ENCODE measurements around the gene NFATC1.

NFATC1 gene

DNA sequence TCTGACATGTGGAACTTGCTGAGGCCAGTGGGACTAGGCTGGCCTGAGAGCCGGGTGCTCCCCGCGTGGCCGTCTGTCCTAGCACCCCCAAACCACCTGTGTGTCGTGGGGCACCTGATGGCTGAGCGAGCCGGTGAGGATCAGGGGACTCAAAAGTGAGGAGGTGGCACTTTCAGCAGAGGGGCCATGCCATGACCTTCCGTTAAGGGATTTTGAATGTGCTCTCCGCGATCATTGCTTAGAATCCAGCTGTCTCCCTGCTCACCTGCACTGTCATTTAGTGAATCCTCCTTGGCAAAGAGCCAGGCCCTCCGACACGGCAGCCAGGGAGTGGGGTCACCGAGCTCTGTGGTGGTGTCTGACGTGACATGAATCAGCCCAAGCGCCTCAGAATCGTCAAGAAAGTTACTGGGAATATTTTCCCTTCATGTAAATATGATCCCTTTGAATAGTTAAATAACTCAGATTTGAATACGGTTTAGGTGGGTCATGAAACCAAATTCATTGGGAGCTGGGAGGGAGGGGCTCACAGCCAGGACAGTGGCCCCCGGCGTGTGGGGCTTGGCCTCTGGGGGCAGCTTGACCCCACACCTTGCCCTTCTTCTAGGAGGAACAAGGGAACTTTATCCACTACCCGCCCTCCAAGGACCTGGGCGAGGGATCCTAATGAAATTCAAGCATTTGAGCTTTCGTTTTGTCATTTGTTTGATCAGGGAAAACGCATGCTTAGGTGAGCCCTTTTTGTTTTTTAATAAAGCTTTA lies 9.5 kb downstream of the NFATC1 start:
- DNase-seq (ENCODE audit: low spot score) = no peak

DNA sequence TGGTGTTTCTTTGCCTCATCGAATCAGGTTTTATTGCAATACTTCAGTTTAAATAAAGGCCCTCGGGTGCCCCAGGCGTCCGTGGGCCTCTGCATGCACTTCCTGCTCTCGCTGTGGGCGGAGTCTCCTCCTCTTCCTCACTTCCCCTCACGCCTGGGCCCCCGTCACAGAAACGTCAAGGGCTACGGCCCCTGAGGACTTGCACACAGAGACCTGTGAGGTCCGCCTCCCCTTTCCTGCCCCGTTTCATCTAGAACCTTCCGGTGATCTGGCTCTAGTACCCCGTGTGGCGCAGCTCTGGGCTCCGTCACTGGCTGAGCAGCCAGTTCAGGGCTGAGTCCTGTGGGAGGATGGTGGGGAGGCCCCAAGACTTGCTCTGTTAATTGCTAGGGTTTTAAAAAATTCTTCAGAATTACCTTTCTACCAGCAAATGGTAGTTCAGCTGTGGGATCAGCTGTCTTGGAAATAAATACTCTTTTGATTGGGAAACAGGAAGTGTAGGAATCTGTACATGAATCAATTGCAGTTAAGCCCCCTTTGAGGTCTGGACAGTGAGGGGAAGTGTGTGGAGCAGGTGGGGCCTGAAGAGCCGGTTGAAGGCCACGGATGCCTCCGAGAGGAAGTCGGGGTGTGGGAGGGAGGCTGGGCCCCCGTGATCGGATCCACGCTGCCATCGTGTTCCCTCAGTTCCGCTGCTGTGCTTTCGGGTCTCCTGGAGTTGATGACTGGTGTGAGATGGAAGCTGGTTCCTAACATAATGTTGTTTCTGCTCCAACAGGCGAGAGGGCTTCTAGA lies 10.2 kb downstream of the NFATC1 start:
- DNase-seq (ENCODE audit: low spot score) = no peak

DNA sequence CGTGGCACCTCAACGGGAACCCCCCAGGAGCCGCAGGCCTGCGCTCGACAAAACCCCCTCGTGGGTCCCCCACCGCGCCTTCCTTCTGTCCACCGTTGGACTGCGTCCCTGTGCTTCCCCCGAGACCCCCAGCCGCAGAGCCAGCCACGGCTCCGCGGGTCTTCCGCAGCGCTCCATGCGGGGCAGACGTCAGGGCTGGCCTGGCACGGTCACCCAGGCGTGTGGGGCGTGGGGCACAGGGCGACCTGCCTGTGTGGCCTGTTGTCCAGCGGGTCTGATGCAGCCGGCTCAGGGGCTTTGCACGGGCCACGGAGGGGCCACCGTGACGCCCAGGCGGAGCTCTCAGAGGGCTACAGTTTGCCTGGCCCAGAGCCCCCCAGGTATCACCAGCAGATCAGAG lies 11.0 kb downstream of the NFATC1 start:
- no peak for DNase-seq (ENCODE audit: low spot score)

DNA sequence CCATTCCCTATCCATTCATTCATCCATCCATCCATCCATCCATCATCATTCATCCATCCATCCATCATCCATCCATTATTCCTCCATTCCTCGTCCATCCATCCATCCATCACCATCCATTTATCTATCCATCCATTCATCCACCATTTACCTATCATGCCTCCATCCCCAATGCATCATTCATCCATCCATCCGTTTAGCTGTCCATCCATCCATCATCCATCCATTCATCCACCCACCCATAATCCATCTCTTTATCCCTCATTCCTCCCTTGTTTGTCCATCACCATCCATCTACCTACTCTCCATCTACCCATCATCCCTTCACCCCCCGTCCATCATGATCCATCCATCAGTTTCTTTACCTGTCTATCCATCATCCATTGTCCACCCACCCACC lies 13.6 kb downstream of the NFATC1 start:
- no peak for DNase-seq (ENCODE audit: low spot score)

DNA sequence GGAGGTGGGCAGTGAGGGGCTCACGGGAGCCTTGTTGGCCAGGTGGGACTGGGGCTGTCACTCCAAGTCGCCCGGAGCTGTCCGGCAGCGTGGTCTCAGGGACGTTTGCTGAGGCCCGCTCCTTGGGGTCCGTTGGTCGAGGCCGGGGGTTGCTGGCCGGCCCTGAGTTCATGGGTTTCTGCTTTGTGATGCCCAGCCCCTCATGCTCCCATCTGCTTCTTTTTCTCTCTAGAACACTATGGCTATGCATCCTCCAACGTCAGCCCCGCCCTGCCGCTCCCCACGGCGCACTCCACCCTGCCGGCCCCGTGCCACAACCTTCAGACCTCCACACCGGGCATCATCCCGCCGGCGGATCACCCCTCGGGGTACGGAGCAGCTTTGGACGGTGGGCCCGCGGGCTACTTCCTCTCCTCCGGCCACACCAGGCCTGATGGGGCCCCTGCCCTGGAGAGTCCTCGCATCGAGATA lies 14.5 kb downstream of the NFATC1 start:
- DNase-seq (ENCODE audit: low spot score) = no peak

DNA sequence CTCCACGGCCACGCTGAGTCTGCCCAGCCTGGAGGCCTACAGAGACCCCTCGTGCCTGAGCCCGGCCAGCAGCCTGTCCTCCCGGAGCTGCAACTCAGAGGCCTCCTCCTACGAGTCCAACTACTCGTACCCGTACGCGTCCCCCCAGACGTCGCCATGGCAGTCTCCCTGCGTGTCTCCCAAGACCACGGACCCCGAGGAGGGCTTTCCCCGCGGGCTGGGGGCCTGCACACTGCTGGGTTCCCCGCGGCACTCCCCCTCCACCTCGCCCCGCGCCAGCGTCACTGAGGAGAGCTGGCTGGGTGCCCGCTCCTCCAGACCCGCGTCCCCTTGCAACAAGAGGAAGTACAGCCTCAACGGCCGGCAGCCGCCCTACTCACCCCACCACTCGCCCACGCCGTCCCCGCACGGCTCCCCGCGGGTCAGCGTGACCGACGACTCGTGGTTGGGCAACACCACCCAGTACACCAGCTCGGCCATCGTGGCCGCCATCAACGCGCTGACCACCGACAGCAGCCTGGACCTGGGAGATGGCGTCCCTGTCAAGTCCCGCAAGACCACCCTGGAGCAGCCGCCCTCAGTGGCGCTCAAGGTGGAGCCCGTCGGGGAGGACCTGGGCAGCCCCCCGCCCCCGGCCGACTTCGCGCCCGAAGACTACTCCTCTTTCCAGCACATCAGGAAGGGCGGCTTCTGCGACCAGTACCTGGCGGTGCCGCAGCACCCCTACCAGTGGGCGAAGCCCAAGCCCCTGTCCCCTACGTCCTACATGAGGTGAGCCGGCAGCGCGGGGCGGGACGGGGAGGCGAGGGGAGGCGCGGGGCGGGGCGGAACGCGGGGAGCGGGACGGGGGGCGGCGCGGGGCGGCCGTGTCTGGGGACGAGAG lies 15.2 kb downstream of the NFATC1 start:
- DNase-seq (ENCODE audit: low spot score) = no peak

DNA sequence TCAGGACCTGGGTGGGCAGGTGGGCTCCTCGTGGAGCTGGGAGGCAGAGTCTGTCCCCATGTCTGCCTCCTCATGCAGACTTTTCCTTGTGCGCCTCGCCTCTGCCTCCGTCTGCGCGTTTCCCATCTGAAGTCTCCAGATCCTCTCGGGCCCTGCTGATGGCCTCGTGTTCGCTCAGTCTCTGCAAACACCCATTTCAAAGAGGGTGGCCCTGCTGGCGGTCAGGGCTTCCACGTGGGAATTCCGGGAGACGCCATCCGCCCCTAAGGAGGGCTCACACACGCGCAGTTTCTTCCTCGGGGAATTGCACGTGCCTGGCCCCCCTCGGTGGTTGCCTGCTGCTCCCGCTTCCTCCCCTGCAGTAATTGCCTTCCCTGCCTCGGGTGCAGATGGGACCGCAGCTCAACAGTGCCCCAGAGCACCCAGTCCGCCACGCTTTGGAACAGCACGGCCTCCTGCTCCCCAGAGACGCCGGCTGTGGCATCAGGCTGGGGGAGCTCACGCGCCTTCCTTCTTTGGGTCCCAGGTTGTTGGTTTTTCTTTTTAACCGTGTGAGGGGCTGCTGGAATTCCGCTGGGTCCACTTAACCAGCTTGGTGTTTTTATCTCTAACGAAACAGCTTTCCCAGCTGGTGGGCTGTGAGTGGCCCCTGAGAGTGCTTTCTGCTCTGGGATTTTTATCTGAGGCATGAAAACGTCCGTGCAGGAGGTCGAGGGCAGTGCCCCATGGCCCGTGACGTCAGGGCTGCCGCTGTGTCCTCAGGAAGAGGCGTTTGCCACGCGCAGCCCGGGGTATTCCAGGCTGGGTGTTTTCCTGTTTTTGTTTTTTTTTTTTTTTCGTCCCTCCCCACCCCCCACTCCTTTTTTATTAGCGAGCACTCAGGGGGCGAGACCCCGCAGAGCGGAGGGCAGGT lies 16.1 kb downstream of the NFATC1 start:
- no peak for DNase-seq (ENCODE audit: low spot score)

DNA sequence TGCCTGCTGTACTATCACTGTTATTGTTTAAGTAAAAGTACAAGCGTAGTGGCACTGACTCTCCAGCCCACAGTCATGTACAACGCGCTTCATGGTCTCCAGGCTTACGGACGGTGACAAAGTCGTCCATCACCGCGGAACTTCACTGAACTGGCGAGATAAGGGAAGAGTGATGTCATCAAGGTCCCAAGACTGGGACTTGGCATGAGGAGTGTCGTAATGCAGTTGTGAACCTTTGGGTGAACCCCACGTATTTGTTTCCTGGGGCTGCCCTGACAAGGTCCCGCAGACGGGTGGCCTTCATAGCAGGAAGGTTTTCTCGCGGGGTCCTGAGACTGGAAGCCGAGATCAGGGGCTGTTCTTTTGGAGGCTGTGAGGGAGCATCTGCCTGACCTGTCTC lies 17.3 kb downstream of the NFATC1 start:
- no peak for DNase-seq (ENCODE audit: low spot score)

DNA sequence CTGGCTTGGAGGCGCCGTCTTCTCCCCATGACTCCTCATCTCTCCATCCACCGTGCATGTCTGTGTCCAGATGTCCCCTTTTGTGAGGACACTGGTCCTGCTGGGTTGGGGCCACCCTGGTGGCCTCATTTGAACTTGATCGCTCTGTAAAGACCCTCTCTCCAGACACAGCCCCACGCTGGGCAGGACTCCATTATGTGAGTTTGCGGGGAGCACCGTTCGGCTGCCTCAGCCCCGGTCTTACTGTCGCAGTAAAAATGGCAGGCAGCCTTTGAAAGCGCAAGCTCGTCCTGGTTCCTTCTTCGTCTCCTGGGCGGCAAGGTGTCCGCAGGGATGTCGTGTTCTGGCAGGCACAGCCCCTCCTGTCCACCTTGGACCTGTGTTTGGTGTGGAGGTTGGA lies 17.7 kb downstream of the NFATC1 start:
- no peak for DNase-seq (ENCODE audit: low spot score)

DNA sequence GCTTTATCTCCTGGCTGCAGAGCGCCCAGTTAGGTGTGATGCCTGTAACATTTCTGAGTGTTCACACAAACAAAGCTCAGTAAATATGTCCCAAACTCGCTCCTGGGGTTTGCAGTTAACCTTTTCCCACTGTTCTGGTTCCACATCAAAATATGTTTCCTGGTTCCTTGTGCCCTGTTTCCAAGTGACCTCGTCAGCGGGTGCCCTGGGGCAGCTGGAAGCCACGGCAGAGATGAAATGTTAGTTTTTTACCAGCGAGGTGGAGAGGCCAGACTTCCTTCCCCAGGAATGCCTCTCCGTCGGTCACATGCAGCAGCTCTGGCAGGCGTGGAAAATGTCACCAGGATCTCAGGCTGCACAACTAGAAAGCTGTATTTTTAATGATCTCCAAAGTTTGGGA lies 18.2 kb downstream of the NFATC1 start:
- DNase-seq (ENCODE audit: low spot score) = no peak

DNA sequence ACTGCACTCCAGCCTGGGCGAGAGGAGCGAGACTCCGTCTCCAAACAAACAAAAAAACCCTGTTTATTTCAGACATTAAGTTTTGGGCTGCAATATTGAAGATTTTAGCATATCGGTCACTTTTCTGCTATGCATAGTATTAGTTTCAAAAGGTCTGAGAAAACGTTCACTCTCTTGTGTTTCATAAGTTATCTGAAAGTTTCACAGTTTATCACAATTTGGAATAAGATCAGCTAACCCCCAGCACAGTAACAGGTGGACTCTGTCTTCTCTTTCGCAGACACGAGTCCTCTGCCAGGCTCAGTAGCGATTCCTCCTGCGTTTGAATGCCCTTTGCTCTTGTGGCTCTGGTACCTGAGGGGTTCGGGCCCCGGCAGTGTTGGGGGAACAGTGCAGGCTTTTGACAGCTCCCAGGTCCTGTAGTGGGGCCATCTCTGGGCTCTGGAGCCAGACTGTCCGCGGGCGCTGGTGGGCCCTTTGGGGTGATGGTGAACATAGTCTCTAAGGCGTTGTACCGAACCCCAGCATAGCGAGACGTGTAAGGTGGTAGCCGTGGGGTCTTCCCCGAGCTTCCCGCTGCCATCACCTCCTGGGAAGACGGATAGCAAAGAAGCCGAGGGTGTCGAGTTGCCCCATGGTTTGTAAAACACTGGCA lies 20.4 kb downstream of the NFATC1 start:
- no peak for DNase-seq (ENCODE audit: low spot score)

DNA sequence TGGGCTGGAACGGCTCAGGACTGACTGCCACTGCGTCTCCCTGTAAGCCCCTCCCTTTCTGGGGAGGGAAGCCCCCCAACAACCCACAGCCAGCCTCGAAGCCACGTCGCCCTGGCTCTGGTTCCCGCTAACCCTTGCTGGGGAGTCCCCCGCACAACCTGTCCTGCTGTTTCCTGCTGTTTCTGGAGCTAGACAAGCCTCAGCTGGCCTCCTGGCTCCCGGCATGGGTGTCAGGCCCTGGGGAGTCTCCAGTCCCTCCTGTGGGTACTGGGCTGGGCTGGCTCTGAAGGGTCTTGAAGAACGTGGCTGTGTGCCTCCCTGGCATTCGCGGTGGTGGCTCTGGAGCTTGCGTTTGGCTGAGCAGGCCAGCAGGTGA lies 20.9 kb downstream of the NFATC1 start:
- DNase-seq (ENCODE audit: low spot score) = no peak

DNA sequence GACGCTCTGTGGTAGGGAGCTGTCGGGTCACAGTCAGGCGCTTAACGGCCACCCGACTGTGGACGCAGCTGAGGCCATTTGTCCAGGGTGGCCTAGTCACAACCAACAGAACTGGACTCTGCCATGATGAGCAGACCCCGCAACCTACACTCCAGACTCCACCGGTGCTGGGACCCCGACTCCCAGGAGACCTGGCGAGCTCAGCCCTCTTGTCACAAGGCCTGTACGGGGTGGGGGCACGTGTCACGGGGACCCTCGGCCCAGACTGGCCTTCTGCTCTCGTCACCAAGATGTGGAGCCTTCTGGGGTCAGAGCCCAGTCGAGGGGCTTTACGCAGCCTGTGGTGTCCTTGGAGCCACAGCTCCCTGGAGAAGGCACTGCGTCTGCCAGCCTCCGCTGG lies 22.5 kb downstream of the NFATC1 start:
- no peak for DNase-seq (ENCODE audit: low spot score)

DNA sequence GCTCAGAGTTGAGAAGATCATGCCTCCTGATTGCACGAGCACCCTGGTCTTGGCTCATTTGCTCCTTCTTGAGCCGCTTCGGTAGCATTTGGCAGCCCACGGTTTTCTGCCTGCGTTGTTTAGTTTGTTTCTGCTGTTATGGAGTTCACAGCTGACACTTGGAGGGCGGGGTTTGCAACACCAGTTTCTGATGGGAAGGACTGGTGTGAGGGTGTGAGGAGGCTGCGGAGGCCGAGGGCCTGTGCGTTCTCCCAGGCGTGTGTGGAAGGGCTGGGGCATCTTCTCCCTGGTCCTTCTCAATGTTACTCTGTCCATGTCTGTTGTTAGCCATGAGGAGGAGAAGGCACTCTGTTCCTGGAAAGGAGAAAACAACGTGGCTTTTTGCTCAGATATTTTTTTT lies 22.9 kb downstream of the NFATC1 start:
- DNase-seq (ENCODE audit: low spot score) = no peak

DNA sequence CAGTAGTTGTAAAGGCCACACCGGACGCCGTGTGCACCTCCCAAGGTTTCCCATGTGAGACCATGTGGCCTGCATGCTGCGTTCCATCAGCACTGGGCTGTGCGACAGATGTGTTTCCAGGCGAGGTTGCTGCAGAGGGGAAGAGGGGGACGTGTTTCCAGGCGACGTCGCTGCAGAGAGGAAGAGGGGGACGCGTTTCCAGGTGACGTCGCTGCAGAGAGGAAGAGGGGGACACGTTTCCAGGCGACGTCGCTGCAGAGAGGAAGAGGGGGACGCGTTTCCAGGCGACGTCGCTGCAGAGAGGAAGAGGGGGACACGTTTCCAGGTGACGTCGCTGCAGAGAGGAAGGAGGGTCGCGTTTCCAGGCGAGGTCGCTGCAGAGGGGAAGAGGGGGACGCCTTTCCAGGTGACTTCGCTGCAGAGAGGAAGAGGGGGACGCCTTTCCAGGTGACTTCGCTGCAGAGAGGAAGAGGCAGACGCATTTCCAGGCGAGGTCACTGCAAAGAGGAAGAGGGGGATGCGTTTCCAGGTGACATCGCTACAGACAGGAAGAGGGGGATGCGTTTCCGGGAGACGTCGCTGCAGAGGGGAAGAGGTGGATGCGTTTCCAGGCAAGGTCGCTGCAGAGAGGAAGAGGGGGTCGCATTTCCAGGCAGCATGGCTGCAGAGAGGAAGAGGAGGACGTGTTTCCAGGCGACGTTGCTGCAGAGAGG lies 24.5 kb downstream of the NFATC1 start:
- DNase-seq (ENCODE audit: low spot score) = no peak

DNA sequence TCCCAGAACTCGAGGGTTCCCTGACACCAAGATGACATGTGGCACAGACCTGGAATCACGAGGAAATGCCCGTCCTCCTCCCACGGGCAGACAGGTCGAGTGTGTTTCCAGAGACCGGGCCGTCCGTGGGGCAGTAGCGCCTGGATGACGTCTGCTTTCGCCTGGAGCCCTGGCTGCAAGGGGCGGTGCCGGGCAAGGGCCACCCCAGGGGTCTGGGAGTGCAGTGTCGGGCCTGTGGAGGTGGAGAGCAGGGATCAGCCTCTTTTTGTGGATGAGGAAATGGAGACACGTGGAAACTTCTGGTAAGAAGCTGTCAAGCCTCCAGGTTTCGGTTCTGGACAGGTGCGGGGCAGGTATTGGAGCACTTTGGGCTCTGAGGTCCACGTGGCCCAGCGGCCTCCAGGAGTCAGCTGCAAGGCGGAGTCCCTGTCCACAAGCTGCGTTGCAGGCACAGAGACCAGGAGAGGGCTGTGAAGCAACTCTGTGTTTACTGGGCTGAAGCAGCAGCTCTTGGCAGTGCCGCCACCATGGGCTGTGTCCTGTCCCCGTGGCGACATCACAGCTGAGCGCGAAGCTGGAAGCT lies 25.6 kb downstream of the NFATC1 start:
- DNase-seq (ENCODE audit: low spot score) = no peak

DNA sequence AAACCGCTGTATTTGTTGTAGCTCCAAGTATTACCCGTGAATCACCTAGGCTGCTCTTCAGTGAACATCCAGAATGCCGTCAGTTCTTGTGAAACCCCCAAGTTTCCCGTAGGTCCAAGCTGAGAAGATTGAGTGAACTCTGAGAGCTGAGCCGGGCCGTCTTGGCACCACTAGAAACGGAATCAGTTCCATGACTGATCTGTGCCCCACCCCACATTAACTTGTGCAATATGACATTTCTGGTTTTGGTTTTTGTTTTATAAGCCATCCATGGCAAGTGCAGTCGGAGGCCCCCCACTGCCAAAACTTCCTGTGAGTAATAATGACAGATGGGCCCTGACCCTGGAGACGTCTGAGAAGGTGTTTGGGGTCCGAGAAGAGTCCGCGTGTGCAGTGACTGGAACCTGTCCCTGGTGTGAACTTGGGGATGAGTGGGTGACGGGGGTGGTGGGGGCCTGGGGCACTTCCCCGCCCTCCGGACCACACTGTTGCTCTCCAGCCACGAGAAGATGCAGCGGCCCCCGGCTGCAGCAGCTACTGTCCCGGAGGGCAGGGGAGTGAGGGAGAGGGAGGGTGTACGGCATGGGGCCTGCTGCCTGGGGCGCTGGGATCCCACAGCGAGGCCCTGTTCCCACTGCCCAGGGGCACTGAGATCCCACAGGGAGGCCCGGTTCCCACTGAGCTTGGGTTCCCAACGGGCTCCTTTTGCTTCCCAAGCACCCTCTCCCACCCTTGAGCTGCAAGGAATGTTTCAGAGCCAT lies 26.5 kb downstream of the NFATC1 start:
- peak; percentile 72 for DNase-seq (ENCODE audit: low spot score)

DNA sequence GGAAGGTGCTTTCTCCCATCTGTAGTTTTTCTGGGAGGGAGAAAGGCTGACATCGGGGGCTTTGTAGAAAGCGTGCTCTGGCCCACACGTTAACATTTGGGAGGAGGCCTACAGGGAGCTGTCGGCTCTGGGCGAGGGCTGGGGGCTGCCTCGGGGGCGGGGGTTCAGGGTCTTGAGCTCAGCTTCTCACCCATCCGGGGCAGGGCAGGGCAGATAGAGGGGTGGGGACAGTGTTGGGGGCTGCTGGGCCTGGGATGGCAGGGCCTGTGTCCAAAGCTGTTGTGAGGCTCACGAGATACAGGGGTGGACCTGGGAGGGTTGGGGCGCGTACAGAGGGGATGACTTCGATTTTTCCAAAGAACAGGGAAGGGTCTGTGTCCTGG lies 27.0 kb downstream of the NFATC1 start:
- no peak for DNase-seq (ENCODE audit: low spot score)

Data from GM03348 (cell line).